Retinal pigment epithelial cell (primary cell): ENCODE results near the gene SCGB2B2.
"Not testable (repeated sequence)": the region's sequence is repeated elsewhere in the genome, so short reads cannot be mapped to it uniquely, and the experiment has no call there.

Experiments
- DNase-seq: peaks from one replicate; pipeline ENCODE4 v3.0.0-alpha.2; 2010; ENCODE audit warnings: low read depth
- H3K4me3 ChIP-seq: 2 replicates; pipeline ENCODE4 v1.5.1; 2011; ENCODE audit warnings: mild to moderate bottlenecking, low read length, control low read depth, moderate library complexity
- CTCF ChIP-seq: conservative IDR thresholded peaks from 2 replicates; pipeline ENCODE4 v1.5.1; 2011; ENCODE audit warnings: low read depth, low read length, control low read depth, inconsistent platforms

Gene SCGB2B2

GRCh38 chr19:34711890-34712289, 34.9 kb upstream of the SCGB2B2 start:
- H3K4me3 ChIP-seq, result no peak overlapping the region
- no peak for DNase-seq
- TF ChIP-seq CTCF, result no peak

- H3K4me3 ChIP-seq, result no peak overlapping the region
- TF ChIP-seq CTCF, result no peak
- DNase-seq, result no peak
Measured at GRCh38 chr19:34707661-34708060, 30.7 kb upstream of the SCGB2B2 start.

GRCh38 chr19:34692549-34692948, 15.6 kb upstream of the SCGB2B2 start:
- no peak for TF ChIP-seq CTCF
- no peak overlapping the region for H3K4me3 ChIP-seq
- DNase-seq, result no peak

- no peak for TF ChIP-seq CTCF
- H3K4me3 ChIP-seq, result no peak overlapping the region
- no peak for DNase-seq
Measured at GRCh38 chr19:34690372-34690771, 13.4 kb upstream of the SCGB2B2 start.

- H3K4me3 ChIP-seq, result no peak overlapping the region
- no peak for TF ChIP-seq CTCF
Measured at GRCh38 chr19:34688592-34688991, 11.6 kb upstream of the SCGB2B2 start.

GRCh38 chr19:34687348-34687747, 10.4 kb upstream of the SCGB2B2 start:
- no peak for TF ChIP-seq CTCF
- no peak overlapping the region for H3K4me3 ChIP-seq

More at GRCh38 chr19:34688592-34688991, 11.6 kb upstream of the SCGB2B2 start:
- DNase-seq, result no peak

GRCh38 chr19:34686455-34686854, 9.5 kb upstream of the SCGB2B2 start:
- no peak for TF ChIP-seq CTCF
- H3K4me3 ChIP-seq, result no peak overlapping the region
- no peak for DNase-seq

More at GRCh38 chr19:34687348-34687747, 10.4 kb upstream of the SCGB2B2 start:
- DNase-seq, result no peak

- not testable (repeated sequence) for DNase-seq, H3K4me3 ChIP-seq
Measured at GRCh38 chr19:34685266-34685665, 8.3 kb upstream of the SCGB2B2 start.
